DND-41 (cell line): Measurements from ENCODE around the gene RAB28.

ENCODE experiments used
- ATAC-seq: fragments of 200-7000 bp; cut with Tn5 transposase; 3 replicates; pipeline ENCODE4 v1.9.1; 2021; ENCODE audit warnings: low read depth; ENCODE audit not compliant: insufficient read depth
- DNase-seq: peaks from one replicate; pipeline ENCODE4 v3.0.0-alpha.2; 2020
- H2AFZ ChIP-seq: 2 replicates; pipeline ENCODE4 v1.6.0; 2012; ENCODE audit warnings: low read depth, low read length
- H3K27ac ChIP-seq: 2 replicates; pipeline ENCODE4 v1.5.1; 2012; ENCODE audit warnings: low read length, inconsistent platforms
- H3K27me3 ChIP-seq: fragments of 200-600 bp; sonication (generic); 2 replicates; pipeline ENCODE4 v1.6.0; 2012; ENCODE audit warnings: low read length, mild to moderate bottlenecking, inconsistent platforms; ENCODE audit not compliant: insufficient read depth, poor library complexity
- H3K36me3 ChIP-seq: 2 replicates; pipeline ENCODE4 v1.5.1; 2012; ENCODE audit warnings: low read length, inconsistent platforms; ENCODE audit not compliant: insufficient read depth
- H3K4me1 ChIP-seq: 2 replicates; pipeline ENCODE4 v1.5.1; 2012; ENCODE audit warnings: mild to moderate bottlenecking, low read length; ENCODE audit not compliant: insufficient read depth
- H3K4me2 ChIP-seq: 2 replicates; pipeline ENCODE4 v1.6.0; 2012; ENCODE audit warnings: mild to moderate bottlenecking, moderate library complexity, low read length, inconsistent platforms; ENCODE audit not compliant: insufficient read depth
- H3K4me3 ChIP-seq, 2 experiments: fragments of 200-600 bp in 1 of 2; shearing (Covaris generic) in 1 of 2; 2 replicates each; pipeline ENCODE4 v1.5.1; 2012 to 2016; ENCODE audit warnings: inconsistent platforms in 2 of 2, low read length in 2 of 2, mild to moderate bottlenecking in 2 of 2, low read depth in 1 of 2, moderate library complexity in 1 of 2
- H3K79me2 ChIP-seq: 2 replicates; pipeline ENCODE4 v1.6.0; 2012; ENCODE audit warnings: low read length, inconsistent platforms; ENCODE audit not compliant: insufficient read depth
- H3K9ac ChIP-seq: 2 replicates; pipeline ENCODE4 v1.6.0; 2012; ENCODE audit warnings: low read depth, mild to moderate bottlenecking, inconsistent platforms, low read length, moderate library complexity
- H3K9me3 ChIP-seq: 2 replicates; pipeline ENCODE4 v1.5.1; 2012; ENCODE audit warnings: low read length, moderate library complexity, mild to moderate bottlenecking, inconsistent platforms; ENCODE audit not compliant: insufficient read depth, severe bottlenecking
- H4K20me1 ChIP-seq: 2 replicates; pipeline ENCODE4 v1.6.0; 2012; ENCODE audit warnings: low read length; ENCODE audit not compliant: insufficient read depth
- EZH2 ChIP-seq: IDR thresholded peaks from 3 replicates; pipeline ENCODE4 v1.6.1; 2012; ENCODE audit warnings: borderline replicate concordance, low read depth, mild to moderate bottlenecking, moderate library complexity, low read length, inconsistent platforms; ENCODE audit not compliant: severe bottlenecking
- TF ChIP-seq, protein P1 (sequence below): IDR thresholded peaks from 2 replicates; pipeline ENCODE4 v1.5.1; 2012; ENCODE audit warnings: borderline replicate concordance, low read length, moderate library complexity, mild to moderate bottlenecking; ENCODE audit not compliant: poor library complexity, severe bottlenecking; ENCODE audit errors: extremely low read depth

The RAB28 gene

DNA sequence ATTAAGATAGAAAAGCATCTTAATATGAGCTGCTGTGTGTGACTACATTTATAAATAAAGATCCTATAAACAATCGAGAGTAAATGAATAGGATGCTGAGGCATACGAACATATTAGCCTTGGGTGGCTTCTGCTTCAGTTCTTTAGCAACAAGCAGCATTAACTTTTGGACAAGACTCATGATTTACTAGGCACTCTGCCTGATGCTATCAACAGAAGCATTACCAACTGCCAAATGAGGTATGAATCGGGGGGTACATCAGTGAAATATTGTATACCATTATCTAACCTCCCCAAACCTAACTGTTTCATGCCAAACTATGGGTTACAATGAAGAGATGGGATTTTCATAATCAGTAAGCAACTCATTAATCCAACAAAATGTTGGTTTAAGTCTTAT, 113.1 kb downstream of the RAB28 start:
- DNase-seq (no peak), ATAC-seq (no peak)
- no peak for TF ChIP-seq EZH2
- TF ChIP-seq, protein P1, sequence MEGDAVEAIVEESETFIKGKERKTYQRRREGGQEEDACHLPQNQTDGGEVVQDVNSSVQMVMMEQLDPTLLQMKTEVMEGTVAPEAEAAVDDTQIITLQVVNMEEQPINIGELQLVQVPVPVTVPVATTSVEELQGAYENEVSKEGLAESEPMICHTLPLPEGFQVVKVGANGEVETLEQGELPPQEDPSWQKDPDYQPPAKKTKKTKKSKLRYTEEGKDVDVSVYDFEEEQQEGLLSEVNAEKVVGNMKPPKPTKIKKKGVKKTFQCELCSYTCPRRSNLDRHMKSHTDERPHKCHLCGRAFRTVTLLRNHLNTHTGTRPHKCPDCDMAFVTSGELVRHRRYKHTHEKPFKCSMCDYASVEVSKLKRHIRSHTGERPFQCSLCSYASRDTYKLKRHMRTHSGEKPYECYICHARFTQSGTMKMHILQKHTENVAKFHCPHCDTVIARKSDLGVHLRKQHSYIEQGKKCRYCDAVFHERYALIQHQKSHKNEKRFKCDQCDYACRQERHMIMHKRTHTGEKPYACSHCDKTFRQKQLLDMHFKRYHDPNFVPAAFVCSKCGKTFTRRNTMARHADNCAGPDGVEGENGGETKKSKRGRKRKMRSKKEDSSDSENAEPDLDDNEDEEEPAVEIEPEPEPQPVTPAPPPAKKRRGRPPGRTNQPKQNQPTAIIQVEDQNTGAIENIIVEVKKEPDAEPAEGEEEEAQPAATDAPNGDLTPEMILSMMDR = no peak
- H3K36me3 ChIP-seq = 0 out of 2 replicates have a peak, but pooled peaks cover 8% of the 10 kb centered on the region
- no peaks in the 10 kb centered on the region for H3K9me3 ChIP-seq
- H3K27ac ChIP-seq = no peak overlapping the region
- no peaks in the 10 kb centered on the region for H4K20me1 ChIP-seq
- no peak overlapping the region for H2AFZ ChIP-seq
- H3K9ac ChIP-seq = no peak overlapping the region
- no peaks in the 10 kb centered on the region for H3K4me1 ChIP-seq
- no peak overlapping the region for H3K4me2 ChIP-seq
- no peak overlapping the region for H3K4me3 ChIP-seq
- no peaks in the 10 kb centered on the region for H3K79me2 ChIP-seq
- H3K27me3 ChIP-seq = no peaks in the 10 kb centered on the region

DNA sequence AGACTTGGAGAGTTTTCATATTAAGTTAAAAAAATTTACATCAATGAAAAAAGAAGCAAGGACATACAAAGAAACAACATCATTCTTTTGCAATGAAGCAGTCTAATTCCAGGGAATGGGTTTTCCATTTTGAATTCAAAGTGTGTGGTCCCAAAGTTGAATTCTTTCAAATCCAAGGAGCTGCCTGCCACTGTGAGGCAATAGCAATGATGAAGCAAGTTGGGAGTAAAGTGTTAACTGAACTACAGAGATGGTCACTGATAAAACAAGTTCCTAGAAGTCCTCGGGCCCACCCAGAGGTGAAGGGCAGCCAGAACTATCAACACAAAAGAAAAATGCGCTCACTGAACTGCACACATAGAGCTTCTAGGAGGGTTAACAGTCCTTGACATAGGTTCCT, 115.9 kb downstream of the RAB28 start:
- TF ChIP-seq EZH2 = no peak
- TF ChIP-seq, protein P1 = no peak
- Histone ChIP-seq H2AFZ (no peak overlapping the region), H3K4me3 (no peak overlapping the region), H3K27me3 (no peaks in the 10 kb centered on the region), H3K27ac (no peak overlapping the region), H3K4me2 (no peak overlapping the region), H3K9me3 (no peaks in the 10 kb centered on the region), H3K9ac (no peak overlapping the region), H3K4me1 (no peaks in the 10 kb centered on the region), H4K20me1 (no peaks in the 10 kb centered on the region), H3K79me2 (no peaks in the 10 kb centered on the region), H3K36me3 (peaks cover 19% of the 10 kb centered on the region; the same call in 1 of the 2 replicates)
- ATAC-seq = no peak
- DNase-seq = no peak

DNA sequence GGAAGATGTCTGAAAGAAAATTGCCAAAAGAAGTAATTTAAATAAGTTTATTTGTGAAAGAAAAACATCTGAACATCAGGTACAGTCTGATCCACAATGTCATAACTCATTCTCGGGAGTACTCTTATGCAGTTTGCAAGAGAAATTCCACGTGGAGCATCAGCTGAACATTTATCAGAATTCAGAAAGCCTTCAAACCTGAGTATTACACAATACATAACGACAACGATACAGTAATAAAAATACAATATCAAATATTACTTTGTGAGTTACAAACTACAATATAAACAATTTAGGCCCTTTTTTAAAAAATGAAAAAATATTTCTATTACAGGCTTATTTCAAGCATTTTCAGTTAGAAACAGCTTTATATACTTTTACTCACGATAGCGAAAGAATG, 116.4 kb downstream of the RAB28 start:
- Histone ChIP-seq H3K36me3 (peaks cover 19% of the 10 kb centered on the region; the same call in 1 of the 2 replicates), H3K9ac (no peak overlapping the region), H3K79me2 (no peaks in the 10 kb centered on the region), H2AFZ (no peak overlapping the region), H4K20me1 (no peaks in the 10 kb centered on the region), H3K4me2 (no peak overlapping the region), H3K4me3 (no peak overlapping the region), H3K9me3 (no peaks in the 10 kb centered on the region), H3K4me1 (no peaks in the 10 kb centered on the region), H3K27ac (no peak overlapping the region), H3K27me3 (no peaks in the 10 kb centered on the region)
- DNase-seq = no peak
- ATAC-seq = no peak
- TF ChIP-seq, protein P1 = no peak
- TF ChIP-seq EZH2 = no peak

DNA sequence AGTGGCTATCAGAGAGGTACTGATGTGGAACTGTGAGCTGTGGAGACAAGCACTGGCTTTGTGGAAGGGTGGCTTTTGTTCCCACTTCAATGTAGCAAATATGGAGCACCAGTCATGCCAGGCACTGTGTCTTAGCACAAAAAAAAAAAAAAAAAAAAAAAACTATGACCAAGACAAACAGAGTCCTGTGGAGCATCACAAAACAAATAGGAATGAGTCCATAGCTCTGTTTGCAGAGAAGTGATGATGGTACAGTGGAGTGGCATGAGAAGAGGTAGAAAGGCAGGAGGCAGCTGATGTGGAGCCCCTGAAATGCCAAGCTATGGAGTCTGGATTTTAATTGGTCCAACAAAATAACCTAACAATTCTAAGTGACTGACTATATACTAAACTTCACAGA, 116.9 kb downstream of the RAB28 start:
- DNase-seq (no peak), ATAC-seq (no peak)
- no peak overlapping the region for H3K4me3 ChIP-seq
- TF ChIP-seq, protein P1 = no peak
- TF ChIP-seq EZH2 = no peak
- no peak overlapping the region for H3K9ac ChIP-seq
- H3K27ac ChIP-seq = no peak overlapping the region
- no peak overlapping the region for H2AFZ ChIP-seq
- no peaks in the 10 kb centered on the region for H3K79me2 ChIP-seq
- H3K27me3 ChIP-seq = no peaks in the 10 kb centered on the region
- H3K4me2 ChIP-seq = no peak overlapping the region
- peaks cover 19% of the 10 kb centered on the region; the same call in 1 of the 2 replicates for H3K36me3 ChIP-seq
- no peaks in the 10 kb centered on the region for H3K4me1 ChIP-seq
- no peaks in the 10 kb centered on the region for H4K20me1 ChIP-seq
- H3K9me3 ChIP-seq = no peaks in the 10 kb centered on the region
